HG03469 (cell line): ENCODE data around the gene DENND4C.
"Not testable (repeated sequence)": the region's sequence is repeated elsewhere in the genome, so short reads cannot be mapped to it uniquely, and the experiment has no call there.

Experiments used
- ATAC-seq: cut with Tn5 transposase; IDR thresholded peaks from one replicate; pipeline ENCODE4 v1.9.1; 2021; ENCODE audit warnings: mild to moderate bottlenecking, moderate library complexity, moderate number of reproducible peaks; ENCODE audit not compliant: unreplicated experiment

The DENND4C gene

DNA sequence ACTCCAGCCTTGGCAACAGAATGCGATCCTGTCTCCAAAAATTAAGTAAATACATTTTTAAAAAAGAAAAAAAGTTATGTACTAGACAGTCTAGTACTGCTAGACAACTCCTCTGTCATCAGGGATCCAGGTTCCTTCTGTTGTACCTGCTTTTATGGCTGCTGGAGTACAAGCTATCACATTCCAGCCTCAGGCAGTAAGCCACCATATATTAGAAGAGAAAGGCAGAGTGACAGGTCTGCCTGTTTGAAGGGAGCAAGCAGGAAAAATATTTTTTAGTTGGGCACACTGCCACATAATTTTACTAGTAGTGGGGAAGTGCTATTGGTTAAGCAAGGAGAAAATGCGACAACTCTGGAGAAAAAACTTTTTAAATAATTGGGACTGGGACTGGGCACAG, 138.6 kb downstream of the DENND4C start:
- ATAC-seq, result no peak

DNA sequence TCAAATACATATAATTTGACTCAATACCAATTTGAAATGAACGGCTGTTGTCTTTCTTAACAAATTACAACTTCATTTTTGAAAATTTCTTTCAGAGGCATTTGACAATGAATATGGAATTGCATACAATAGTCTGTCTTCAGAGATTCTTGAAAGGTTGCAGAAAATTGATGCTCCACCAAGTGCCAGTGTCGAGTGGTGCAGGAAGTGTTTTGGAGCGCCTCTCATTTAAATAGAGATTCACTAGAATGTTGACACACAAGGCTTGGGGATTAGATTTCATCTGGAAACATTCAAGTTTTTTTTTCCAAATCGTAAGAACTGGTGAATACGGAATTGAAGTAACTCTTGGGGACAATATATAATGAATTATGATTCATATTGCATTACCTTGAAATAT, 141.4 kb downstream of the DENND4C start:
- ATAC-seq, result no peak

DNA sequence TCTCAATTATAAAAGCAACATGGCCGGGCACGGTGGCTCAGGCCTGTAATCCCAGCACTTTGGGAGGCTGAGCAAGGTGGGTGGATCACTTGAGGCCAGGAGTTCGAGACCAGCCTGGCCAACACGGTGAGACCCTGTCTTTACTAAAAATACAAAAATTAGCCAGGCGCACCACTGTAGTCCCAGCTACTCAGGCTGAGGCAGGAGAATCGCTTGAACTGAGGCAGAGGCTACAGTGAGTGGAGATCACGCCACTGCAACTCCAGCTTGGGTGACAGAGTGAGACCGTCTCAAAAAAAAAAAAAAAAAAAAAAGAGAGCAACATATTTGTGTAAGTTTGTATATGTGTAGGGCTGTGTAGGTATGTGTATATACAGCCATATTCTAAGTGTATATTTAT, 142.1 kb downstream of the DENND4C start:
- no peak for ATAC-seq

DNA sequence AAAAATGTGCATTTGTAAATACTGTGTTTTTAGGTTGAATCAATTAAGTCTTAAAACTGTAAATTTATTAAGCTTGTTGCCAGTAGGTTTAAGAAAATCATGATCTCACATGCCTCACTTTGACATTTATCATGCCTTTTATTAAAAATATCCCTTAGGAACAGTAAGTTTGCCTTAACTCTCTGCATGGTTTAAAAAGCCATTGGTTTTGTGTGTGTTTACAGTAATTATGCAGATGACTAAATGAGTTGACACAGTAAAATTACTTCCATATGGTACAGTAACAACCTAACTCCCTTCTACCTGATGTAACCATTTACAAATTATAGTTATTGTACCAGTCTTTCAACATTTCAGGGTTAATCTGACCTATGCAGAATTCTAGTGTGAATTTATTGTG, 143.0 kb downstream of the DENND4C start:
- no peak for ATAC-seq

DNA sequence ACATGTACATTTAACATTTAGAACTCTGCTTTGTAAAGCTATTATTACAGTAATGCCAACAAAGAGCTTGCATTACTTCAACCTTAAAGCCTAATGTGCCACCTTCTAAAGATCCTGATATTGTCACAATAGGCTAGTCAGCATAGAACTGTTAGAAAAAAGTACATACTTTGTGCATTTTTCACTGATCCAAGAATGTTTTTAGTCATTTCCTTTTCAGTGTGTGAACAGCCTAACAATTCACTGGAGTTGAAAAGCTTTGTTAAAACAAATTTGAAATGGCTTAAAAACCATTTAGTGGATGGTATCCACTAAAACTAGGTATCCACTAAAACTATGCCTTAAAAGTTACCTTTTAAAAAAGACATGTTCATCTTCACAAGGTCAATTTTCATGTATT, 145.0 kb downstream of the DENND4C start:
- no peak for ATAC-seq

DNA sequence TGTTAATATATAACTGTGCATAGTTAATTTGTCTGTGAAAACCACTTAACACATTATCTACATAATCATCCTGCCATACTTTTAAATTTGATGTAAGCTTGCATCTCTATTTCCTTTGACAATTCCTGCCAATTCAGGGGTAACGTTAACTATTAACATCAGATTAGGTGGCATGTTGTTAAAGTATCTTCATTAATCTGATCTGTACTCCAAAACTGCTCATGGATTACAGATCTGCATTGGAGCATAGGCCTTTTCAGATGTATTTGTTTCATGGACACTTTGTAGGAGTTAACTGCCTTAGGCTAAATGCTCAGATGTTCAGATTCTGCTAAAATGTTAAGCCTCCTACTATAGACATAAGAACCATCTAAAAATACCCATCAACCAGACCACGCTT, 146.4 kb downstream of the DENND4C start:
- ATAC-seq, result no peak

DNA sequence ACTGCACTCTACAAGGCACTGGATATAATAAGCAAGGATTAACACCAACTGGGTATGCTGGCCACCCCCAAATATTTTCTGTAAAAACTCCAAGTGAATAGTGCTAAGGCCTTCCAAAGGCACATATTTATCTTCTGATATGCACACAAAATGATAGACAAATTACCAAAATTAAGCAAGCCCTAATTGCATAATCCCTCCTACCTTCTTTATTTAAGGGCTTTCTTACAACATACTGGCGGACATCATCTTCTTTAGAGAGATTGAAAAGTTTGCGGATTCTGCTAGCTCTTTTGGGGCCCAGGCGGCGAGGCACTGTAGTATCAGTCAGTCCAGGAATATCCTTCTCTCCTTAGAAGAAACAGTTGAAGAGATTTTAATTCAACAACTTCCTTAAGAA, 147.7 kb downstream of the DENND4C start:
- no peak for ATAC-seq

DNA sequence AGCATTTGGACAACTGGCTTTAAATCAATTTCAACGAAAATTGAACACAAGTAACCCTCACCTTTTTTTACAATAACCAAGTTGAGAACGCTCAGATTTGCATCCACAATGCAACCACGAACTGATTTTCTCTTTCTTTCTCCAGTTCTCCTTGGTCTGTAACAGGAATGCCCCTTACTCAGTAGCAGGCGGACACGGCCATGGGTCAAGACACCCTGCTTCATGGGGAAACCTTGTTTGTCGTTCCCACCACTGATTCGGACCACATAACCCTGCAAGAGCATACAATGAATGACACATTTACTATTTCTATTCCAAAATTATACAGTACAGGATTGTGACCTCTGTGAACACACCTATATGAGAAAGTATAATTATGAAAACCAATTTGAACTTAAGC, 148.2 kb downstream of the DENND4C start:
- no peak for ATAC-seq

DNA sequence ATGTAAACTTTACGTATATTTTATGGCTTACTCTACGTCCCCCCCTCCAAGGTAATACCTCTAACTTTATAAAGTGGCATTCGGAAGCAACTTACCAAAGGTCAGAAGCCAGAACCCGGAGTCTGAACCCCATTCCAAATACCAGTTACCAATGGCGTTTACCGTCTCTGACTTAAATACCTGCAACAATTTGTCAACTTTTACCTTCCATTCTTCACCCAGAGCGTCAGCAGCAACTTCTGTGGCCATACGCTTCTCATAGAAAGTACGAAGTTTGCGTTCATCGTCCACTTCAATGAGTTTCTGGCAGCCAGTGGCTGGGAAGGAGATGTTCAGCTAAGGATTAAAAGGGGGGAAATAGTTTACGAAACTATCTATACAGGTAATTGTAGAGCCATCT, 148.8 kb downstream of the DENND4C start:
- no peak for ATAC-seq

DNA sequence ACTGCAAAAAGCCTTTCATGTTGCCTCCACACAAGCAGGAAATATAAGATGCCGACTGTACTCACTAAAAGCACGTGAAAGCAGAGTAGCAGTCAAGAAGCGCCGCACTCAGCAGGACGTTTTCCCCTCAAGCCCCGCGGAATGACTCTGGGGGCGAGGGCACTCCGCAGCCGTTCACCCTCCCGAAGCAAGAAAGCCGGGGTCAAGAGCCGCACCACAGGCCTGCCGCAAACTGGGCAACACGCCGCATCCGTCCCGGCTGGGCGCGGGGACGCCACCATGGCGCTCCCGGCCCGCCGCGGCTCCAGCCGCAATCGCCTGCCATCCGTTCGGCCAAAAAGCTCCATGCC, 149.2 kb downstream of the DENND4C start:
- ATAC-seq, result peak; percentile 11

DNA sequence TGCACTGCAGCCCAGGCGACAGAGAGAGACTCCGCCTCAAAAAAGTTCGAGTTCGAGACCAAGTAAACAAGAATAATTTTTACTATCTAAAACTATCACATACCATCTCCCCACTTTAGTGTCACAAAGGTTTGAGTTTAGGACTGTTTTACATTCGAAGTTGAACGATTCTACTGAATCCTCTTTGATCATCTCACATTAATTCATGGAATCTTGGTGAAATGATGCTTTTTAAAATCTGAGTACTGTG, 150.3 kb downstream of the DENND4C start:
- ATAC-seq, result no peak

DNA sequence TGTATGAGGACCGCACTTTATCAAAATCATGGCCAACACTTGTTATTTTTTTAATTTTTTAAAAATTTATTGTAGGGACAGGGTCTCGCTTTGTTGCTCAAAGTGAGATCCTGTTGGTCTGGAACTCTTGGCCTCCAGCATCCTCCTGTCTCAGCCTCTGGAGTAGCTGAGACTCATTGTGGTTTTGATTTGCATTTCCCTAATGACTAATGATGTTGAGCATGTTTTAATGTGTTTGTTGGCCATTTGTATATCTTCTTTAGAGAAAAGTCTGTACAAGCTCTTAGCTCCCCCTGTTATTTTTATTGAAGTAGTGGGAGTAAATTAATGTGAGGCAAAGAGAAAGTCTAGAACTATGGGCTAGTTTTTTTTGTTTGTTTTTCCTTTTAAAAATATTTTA, 151.2 kb downstream of the DENND4C start:
- no peak for ATAC-seq

DNA sequence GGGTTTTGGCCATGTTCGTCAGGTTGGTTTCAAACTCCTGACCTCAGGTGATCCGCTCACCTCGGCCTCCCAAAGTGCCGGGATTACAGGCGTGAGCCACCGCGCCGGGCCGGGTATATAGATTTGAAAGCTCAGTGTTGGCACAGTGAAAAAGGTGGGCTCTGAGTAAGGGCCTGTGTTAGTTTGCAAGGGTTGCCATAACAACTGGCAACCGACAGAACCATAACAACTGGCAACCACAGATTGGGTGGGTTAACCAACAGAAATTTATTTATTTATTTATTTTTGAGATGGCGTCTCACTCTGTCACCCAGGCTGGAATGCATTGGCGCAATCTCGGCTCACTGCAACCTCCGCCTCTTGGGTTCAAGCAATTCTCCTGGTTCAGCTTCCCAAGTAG, 154.7 kb downstream of the DENND4C start:
- ATAC-seq, result not testable (repeated sequence)

DNA sequence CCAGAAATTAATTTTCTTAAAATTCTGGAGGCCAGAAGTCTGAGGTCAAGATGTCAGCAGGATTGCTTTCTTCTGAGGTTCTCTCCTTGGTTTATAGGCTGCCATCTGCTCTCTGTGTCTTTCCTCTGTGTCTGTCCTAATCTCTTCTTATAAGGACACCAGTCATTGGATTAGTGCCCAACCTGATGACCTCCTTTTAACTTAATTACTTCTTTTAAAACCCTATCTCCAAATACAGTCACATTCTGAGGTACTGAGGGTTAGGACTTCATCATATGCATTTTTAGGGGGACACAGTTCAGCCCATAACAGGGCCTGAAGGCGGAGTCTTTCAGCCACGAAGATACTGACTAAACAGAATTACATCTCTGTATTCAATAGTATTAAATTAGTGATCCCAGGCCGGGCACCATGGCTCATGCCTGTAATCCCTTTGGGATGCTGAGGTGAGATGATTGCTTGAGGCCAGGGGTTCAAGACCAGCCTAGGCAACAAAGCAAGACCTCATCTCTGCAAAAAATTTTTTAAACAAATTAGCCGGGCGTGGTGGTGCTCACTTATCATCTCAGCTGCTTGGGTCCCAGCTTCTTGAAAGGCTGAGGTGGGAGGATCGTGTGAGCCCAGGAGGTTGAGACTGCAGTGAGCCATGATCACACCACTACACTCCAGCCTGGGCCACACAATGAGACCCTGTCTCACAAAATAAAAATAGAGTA, 155.5 kb downstream of the DENND4C start:
- ATAC-seq, result no peak

DNA sequence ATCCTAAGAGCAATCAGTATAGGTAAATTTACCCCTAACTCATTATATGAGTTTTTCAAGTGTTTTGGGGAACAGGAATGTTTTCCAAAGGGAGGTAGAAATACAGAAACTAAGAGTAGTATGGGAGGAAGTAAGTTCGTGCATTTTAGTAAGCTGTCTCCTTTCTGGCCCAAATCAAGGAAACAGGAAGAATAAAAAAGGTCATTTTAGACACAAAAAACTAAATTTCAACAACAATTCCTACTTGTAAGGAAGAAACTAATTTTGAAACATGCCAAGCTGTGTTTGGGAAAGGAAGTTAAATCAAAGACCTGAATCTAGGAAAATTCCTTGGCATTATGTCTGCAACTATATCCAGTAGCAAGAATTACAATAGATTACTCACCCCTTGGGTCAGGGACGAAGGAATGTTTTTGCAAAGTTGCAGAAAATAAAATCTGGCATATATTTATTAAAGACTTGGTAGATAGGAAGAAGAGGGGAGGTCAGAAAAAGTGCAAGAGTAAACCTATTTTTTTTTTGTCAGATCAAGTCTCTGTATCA, 156.1 kb downstream of the DENND4C start:
- ATAC-seq, result no peak

DNA sequence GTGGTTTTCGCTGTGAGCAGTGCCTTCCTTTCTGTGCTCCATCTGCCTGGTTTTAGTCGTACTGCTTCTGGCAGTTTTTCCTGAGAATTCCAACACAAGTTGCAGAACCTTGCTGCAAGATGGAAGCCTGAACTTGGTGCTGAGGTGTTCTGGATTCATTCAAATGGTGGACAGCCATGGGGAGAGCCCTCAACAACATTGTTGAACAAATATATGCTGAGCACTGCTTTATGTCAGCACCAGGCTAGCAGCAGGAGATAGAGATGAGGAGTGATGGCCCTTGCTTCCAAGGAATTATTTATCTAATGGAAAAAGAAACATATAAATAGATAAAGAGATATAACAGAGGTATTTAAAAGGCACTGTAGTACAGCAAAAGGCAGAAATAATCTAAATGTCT, 156.8 kb downstream of the DENND4C start:
- no peak for ATAC-seq

DNA sequence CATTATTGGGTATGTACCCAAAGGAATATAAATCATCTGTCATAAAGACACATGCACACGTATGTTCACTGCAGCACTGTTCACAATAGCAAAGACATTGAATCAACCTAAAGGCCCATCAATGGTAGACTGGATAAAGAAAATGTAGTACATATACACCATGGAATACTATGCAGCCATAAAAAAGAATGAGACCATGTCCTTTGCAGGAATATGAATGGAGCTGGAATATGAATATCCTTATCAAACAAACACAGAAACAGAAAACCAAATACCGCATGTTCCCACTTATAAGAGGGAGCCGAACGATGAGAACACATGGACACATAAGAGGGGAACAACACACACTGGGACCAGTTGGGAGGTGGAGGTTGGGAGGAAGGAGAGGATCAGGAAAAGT, 159.0 kb downstream of the DENND4C start:
- not testable (repeated sequence) for ATAC-seq

DNA sequence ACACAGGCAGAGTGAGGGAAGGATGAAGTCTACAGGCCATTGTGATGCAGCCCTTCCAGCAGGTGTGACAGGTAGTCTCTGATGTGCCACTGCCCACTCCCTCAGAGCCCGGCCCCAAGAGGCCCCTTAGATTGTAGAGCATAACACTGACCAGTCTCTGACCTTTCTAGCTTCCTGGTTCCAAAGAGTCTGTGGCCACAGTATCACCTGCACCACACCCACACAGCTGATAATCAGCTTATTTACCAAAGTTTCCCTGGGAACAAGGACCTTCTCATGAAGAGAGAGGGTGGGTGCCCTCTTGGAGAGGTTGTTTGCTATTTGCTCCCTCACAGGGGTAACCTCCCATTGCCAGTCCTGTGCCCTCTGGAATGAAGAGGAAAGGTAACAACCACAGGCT, 167.4 kb downstream of the DENND4C start:
- no peak for ATAC-seq

DNA sequence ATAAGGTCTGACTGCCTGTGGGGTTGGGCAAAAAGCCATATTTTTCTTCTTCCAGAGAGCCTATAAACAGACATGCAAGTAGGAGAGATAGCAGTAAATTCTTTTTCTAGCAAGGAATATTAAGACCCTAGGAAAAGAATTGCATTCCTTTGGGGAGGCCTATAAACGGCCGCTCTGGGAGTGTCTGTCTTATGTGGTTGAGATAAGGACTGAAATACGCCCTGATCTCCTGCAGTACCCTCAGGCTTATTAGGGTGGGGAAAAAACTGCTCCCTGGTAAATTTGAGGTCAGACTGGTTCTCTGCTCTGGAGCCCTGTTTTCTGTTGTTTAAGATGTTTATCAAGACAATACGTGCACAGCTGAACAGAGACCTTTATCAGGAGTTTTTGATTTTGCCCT, 172.7 kb downstream of the DENND4C start:
- ATAC-seq, result not testable (repeated sequence)

DNA sequence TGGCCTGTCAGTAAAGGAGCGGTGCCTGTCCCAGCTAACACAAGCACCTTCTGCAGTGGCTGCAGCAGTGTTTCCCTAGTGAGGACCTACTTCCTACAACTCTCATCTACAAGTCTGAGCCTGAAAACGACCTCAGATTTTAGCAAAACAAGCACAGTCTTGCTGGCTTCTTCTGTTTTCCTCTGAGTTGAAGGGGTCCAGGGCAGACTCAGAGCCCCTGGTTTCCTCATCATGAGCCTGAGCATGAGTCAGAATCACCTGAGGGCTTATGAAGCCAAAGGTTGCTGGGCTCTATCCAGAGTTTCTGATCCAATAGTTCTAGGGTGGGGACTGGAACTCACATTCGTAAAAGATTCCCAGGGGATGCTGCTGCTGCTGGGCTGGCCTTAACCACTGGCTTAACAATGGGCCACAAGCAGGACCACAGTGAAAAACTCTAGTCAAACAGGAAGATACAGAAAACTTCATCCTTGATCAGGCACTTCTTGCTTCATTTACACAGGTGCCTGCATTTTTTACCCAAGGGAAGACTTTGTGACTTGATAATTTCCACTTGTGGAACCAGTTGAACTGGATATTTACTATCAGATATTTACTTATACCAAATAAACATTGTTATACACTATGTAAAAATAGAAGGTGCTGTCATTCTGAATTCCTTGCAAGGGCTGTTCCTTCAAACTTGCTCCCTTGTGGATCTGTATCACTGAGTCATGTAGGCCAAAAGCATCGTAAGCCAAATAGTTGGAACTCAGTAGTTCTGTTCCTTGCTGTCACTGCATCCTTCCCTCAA, 174.0 kb downstream of the DENND4C start:
- no peak for ATAC-seq

DNA sequence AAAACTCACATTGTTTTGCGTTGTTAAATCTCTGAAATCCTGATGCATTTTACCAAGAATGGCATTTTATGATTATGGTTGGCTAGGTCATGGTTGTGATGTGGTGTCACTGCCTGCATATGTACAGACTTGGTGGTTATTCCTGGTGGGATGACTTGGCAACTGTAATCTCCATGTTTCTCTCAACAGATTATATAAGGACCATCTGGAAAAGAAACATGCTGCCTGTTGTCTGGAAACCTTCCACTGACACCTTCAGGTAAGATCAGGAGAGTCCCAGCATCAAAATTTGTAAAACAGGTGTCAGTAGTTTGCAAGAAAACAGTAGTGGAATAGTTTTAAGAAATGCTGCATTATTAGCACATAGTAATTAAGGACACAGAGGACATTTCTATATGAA, 175.3 kb downstream of the DENND4C start:
- no peak for ATAC-seq

DNA sequence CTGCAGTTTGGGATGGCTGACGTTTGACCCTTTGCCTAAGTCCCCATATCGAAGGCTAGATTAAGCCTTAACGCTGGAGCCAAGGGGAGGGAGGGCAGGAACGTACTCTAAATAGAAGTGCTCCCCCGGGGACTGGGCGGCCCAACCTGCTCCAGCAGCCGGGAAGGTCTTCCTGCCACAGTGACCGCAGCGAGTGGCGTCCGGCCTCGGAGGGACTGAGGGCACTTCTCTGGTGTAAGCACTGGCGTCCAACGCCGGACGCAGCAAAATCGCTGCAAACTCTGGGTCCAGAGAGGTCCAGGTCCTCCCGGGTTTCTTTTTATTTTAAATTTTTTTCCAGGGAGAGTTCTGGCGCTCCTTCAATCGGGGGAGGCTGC, 177.8 kb downstream of the DENND4C start:
- ATAC-seq, result no peak
